Stimulated activated CD8-positive, alpha-beta memory T cell treated with anti-CD3 and anti-CD28 coated beads, Interleukin-7, amount 100 ng/mL, for 1 hour (primary cell): Measurements from ENCODE around the gene S100A7.

ENCODE experiments used
- DNase-seq, 2 donors: peaks; one replicate each; pipeline ENCODE4 v3.0.0-alpha.2; 2020; ENCODE audit warnings: low read depth in 2 of 2

Gene S100A7

DNA sequence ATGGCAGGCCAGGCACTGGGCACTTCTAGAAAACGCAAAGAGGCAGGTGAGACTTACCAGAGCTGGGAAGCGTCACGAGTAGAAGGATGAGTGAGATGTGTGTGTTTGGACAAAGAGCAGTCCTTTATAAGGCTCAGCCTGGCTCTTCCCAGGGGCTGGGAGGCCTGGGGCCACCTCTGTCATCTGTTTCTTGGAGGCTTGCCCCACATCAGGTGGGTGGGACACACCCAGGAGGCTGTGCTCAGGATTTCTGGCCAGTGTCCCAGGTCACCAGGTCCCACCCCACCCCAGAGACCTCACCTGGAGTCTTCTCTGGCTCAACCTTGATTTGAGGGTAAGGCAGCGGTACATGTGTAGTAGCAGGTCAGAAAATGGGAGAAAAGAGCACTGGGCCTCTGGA is at the start of gene S100A7:
S100A7 (minus strand) TSS at position 101 of the 400 bp plus-strand sequence. CDS start 1,638 bp downstream, outside the sequence.
- no peak for DNase-seq

DNA sequence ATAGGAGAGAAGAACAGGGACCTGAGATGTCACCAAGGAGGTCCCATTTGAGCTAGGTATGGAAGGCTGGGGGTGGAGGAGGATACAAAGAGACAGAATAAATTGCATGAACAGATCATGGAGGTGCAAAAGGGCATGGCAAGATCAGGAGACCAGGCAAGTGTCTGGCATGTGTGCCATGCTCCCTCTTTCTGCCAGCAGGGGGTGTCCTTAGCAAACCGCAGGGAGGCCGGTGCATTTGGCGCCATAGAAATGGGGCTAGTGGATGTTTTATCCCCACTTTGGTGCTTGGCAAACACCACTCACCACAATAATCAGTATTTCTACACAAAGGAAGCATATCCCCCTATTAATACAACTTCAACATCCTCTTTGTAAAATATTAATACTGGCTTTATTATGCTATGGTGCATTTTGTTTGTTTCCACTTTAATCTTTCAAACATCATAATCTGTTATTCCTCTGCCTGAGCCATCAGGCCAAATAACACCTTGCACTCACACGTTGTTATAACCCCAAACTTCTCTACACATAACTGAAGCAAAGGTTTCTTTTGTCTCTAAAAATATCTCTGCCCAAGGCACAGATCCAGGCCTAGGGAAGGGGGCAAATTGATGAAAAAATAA is 49.4 kb upstream of the S100A7 start:
- peak; percentile 30 to 49 for DNase-seq

DNA sequence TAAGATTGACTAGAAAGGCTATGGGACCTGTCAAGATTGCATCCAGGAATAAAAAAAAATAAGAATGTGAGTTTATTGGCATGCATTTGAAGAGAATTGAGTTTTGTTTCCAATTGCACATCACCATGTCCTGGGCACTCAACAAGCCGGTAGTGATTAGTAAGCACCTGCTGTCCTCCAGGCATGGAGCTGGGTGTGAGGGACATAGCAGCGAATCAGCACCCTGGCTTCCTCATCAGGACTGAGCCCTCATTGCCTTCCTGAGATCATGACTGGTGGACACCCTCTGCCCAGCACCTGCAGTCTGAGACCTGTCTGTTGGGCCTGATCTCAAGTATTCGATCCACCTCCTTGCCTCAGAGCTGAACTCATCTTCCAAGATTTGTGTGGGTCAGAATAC is 48.6 kb upstream of the S100A7 start:
- no peak for DNase-seq

DNA sequence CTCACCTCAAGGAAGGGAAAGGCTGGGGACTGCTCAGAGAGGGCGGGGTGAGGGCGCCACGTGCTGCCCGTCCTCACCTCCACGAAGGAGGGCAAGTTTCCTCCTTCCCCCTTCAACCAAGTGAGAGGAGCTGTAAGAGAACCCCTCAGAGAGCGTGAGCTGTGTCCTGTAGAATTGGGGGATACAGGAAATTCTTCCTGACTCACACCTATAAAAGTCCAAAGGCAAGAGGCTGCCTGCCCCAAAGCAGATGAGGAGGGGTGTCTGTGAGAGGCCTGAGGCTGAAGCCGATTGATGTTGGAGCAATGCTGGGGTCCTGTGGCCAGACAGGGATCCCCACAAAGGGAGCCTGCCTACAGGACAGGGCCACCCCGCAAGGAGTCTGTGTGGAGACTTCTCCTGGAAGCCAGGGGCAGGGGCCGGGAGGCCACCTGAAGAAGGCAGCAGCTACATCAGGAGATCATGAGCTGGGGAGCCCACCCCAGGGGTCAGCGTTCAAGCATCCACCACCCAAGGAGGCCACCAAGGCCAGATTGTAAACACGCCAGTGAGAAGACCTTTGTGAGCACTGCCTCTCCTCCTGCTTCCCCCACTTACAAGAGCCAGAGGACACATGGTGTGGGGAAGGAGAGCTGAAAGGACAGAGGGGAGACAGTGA is 47.6 kb upstream of the S100A7 start:
- no peak for DNase-seq

DNA sequence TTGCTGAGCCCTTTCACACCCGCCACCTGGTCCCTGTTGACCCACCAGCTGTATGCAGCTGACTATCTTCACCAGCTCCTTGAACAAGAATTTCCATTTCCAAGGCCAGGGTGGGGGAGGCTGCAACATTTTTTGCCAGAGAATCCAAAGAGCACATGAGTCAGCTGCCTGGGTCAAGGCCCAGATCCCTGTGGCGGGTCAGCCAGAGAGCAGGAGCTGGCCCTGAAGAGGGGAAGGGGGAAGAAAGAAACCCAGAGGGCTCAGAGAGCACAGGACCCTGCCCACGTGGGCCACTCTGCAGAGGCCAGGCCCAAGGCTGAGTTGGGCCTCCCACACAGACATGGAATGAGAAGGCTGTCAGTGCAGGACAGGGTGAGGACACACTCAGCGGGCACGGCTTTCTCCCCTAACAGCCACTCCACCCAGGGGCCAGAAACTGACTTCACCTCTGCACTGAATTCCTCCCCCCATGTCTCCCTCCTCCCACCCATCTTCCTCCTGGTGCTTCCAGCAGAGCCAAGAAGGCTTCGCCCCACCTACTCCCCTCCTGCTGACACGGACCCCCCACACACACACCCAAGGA is 46.5 kb upstream of the S100A7 start:
- DNase-seq = no peak

DNA sequence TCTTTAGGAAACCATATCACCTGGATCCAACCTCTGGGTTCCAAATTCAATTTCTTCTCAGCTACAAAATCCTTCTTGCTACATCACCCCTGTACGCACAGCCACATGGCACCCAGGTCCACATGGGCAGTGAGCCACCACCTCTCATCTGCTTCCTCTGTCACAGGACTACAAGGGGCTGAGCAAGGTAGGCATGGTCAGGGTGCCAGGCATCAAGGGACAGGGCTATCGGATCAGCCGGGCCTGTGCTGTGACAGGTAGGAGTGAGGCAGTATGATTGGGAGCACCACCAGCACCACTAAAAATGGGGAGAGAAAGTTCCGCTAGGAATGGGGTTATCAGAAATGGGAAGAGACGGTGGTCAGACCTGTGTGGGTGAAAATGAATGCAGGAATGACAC is 45.9 kb upstream of the S100A7 start:
- DNase-seq = no peak

DNA sequence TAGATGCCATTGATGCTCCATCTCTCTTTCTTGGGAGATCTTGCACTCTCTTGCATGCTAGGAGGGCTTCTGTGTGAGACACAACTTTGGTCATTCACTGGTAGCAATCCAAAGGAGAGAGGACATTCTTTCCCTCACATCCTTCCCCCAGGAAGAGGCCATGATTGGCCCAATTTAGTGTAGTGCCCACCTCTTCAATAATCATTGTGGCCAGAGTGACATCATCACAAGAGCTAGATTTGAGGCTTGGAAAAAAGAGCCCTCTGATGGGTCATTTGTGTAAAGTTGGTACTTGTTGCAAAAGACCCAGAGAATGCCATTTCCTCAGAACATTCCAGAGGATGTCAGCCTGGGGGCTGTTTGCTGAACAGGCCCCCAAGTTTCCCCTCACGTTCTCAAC is 45.1 kb upstream of the S100A7 start:
- DNase-seq = no peak

DNA sequence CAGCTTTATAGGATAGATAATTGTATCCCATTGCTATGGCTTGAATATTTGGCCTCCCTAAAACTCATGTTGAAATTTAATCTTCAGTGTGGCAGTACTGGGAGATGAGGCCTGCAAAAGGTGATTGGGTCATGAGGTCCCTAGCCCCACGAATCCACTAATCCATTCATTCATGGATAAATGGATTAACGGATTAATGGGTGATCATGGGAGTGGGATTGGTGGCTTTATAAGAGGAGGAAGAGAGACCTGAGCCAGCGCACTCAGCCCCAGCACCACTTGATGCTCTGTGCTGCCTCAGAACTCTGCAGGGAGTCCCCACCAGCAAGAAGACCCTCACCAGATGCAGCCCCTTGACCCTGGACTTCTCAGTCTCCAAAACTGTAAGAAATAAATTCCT is 43.3 kb upstream of the S100A7 start:
- DNase-seq = no peak

DNA sequence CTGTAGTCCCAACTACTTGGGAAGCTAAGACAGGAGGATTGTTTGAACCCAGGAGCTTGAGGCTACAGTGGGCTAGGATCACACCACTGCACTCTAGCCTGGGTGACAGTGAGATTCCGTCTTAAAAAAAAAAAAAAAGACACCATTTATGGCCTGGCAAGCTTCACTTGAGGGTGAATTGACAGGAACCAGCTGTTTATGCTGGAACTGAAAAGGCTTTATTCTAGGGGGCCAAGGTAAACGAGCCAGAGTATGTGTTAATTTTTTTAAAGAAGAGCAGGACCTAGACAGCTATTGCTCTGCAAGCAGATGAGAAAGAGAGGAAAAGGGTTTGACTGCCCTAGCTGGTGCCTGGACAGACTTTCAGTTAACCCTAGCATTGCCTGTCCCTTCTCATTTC is 38.3 kb upstream of the S100A7 start:
- no peak for DNase-seq

DNA sequence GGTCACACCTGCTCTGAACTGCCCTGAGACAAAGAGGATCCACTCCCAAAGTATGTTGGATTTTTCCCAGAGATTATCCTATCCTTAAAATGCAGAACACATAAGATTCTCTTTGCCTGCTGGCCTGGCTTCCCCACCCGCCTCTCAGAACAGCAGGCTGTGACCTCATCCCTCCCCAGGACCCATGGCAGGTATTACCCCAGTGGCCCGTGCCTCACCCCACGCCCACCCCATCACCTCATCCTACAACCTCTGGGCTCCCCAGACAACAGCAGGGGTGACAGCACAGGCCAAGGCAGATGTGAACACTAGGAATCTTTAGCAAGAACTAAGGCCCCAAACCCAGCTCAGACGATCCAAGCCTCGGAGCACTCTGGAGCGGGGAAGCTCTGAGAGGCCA is 35.1 kb upstream of the S100A7 start:
- DNase-seq = no peak

DNA sequence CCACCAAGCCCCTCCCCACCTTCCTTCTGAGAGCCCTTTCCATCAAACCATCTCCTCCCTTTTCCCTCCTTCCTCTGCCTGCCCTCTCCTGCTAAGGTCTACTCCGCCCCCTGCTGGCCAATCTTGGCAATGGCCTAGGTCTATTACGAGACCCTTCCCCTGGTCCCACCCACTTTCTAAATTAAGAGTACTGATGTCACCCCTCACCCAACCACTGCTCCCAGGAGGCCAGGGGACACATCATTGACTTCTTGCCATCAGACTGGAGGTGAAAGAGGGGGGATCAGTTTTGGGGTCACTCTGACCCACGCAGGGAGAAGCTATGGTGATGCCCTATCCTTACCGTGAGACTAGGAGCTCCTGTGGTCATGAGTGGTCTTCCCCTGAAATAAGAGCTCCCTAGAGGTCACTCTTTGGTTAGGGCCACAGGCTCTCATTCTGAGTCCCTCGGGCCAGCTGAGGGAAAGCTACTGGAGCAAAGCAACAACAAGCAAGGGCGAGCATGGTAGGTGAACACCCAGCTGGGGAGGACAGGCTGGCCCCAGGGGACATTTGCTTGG is 34.6 kb upstream of the S100A7 start:
- DNase-seq = peak; percentile 16 to 66

DNA sequence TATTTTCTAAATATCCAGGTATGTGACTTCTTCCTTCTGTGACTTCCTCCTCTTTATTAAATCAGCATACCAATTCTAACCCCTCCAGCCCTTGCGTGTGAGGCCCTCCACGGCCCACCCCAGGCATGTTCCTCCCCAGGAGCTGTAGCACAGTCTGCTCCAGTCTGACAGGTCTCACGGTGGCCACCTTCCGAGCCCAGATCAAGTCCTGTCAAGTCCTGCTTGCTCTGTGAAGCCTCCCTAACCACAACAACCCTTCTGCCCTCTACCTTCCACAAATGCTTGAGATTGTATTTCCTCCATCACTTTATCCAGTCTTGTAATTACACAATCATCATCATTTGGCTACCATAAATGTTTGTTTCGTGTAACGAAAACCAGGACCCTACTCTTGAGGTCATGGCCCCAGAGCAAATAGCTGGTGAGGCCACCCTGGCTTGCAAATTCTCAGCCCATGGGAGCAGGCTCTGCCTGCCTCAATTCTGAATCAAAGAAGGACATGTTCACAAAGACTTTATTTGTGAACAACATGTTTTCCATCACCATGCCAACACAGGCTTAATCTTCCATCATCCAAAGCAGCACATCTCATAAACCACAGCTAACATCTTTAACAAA is 33.0 kb upstream of the S100A7 start:
- no peak for DNase-seq

DNA sequence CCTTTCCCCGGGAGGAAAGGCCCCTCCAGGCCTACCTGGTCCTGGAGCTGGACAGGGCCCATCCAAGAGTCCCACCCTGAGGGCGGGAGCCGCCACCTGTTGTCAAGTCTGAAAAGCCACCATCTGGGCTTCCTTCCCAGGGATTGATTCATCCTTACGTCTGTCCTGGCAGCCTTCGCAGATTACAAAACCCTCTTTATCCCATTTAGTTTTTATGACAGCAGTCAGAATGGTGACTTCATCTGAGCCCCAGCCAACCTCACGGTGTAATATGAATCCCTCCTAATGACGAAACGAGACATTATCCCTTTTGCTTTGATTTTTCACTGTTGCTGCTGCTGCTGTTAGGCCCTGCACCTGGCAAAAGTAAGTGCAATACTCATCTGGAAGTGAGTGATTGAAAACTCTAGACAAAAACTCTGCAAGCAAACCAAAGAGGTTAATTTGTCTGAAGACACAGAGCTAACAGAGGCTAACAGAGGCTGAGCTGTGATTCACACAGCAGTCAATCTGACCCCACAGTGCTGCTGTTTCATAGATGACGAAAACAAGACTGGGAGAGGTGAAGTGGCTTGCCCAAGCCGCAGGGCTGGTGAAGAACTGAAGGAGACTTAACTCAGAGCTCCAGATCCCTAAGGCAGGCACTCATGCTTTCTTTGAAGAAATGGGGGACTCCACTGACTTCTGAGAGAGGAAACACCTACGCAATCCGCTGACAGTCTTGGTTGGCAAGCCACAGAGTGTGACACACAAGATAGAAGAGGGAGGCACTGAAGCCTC is 30.0 kb upstream of the S100A7 start:
- DNase-seq = no peak

DNA sequence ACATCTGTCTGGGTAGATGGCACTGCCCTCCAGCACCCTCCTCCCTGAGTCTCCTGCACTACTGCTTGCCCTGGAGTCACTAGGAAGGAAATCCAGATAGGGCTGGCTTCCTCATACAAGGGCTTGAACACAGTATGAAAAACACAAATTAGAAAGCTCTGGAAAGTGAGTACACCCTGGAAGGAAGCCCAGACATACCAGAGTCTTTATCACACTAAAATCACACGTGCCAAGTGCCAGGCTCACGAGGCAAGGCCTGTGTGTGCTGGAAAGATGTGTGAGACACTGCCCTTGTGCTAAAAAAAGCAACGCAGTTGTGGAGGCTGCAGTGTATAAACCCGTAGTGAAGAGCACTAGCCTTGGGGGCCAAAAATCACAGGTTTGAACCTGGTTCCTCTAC is 28.3 kb upstream of the S100A7 start:
- no peak for DNase-seq

DNA sequence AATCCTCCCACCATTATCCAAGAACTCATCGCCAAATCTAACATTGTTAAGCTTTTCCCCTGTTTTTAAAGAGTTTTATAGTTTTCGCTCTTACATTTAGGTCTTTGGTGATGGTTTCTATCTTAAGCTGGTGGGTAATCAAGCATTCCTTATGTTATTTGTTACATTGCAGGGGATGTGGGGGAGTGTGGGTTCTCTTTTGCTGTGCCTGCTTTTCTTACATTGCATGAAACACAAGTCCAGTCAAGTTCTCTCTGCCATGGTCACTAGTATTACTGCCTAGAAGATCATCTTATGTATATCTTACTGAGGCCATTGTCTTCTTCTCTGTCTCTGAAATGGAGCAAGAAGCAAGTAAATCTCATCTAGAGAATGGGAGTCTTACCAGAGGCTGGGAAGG is 27.3 kb upstream of the S100A7 start:
- DNase-seq = no peak

DNA sequence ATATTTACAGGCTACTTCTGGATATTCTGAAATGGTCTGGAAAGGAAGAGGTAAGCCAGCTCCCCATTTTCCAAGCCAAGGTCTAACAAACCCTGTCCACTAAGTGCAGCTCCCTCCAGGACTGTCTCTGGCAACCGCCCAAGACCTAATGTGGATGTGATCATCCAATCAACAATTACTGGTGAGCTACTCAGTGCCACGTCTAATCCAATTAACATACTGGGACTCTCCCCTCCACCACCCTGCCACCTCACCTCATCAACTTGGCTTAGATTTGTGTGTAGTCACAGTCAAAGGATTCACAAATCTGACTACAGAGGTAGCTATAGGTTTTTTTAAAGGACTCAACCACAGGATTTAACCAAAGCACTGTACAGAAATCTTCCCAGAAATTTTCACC is 25.4 kb upstream of the S100A7 start:
- no peak for DNase-seq

DNA sequence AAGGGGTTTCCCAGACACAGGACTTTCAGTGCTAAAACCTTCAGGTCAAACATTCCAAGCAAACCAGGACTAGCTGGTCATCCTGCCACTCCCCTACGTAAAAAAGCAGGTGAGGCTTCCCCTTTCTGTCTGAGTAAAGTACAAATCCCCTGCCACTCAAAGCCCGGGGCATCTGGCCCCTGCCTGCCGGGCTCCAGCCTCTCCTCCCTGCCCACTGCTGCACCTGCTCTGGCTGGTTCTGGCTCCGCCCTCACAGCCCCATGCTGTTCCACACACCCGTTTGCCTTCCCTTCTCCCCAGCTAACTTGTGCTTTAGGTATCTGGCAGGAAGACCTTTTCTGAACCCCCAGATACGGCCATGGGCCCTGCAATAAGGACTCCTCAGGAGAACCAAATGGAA is 23.3 kb upstream of the S100A7 start:
- DNase-seq = no peak

DNA sequence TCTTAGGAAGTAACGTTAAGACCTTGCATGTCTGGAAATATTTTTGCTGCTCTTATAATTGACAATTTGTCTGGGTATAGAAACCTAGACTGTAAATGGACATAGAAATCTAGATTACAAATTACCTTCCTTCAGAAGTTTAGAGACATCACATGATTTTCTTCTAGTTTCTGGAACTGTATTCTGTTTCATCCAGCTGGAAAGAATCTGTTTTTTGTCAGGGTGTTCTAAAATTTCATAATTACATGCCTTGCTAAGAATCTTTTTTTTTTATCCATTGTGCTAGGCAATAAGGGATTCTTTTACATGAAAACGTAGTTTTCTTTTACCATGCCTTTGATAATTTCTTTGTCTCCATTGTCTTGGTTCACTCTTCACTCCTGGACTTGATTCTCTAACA is 20.7 kb upstream of the S100A7 start:
- DNase-seq = no peak

DNA sequence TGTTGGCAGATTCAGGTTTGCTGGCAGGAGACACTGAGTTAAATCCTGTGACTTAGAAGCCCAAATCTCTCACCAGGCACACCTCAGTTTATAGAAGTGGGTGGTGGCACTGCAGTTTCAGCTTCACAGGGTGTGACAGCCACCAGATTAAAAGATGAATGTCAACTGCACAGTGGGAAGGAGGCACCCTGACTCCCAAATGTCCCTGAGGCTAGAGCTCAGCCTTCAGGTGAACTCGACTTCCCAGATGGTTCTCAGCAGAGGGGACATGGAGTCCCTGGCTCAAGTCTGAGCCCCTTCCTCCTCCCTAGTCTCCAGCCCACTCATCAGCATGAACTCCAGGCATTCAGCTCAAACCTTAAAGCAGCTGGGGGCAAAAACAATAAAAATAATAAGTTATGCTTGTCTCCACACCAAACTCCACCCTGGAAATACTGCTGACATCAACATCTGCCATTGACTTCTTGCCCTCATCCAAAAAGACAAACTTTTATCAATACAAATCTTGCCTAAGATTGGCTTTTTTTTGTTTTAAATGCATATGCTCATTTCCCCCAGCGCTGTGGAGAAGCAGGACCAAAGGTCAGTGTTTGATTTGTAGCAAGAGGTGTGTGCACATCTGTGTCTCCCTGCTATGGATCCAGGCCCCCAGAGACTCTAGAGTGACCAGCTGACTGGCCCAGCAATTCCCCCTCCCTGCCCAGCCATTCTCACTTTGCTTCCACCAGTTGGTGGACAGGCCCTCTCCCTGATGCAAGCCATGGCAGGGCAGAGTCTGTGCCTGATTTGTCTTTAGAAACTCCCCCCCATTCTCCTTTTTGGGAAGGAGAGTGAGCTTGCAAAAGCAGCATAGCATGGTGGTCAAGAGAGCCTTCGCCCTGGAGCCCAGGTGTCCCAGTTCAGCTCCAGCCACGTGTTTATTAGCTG is 18.5 kb upstream of the S100A7 start:
- DNase-seq = no peak

DNA sequence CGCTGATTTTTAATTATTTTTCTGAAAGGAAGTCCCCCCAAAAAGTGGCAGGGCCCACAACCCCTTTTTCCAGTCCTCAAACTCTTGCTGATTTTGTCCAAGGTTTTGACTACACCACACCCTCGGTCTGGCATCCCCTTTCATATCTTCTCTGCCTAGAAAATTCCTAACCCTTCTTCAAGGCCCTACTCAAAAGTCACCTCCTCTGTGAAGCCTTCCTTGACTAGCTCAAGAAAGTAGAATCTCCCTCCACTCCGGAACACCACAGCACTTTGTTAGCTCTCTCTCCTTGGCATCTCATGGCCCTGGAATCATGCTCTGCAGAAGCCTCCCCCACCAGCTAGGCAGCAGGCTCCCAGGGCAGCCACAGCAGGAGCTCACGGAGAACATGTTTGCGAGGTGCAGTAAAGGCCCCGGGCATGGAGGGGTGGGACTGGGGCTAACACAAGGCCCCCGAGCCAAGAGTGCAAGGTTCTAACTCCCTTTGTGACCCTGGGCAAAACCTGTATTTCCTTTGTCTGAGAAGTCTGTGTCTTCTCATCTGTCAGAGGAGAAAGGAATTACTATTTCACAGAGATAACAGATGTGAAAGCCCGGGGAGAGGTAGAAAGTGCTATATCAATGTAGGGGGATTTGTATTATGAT is 17.7 kb upstream of the S100A7 start:
- DNase-seq = no peak
